GM23338 (cell line): ENCODE results near the gene GNAS. TPM values are rescaled to one million over a fixed set of nuclear protein-coding genes. Genes with fewer than 3 reads are reported as not detected.

ENCODE experiments used
- ATAC-seq: fragments of 200-7000 bp; cut with Tn5 transposase; 3 replicates; pipeline ENCODE4 v1.9.1; 2020
- DNase-seq: peaks from one replicate; pipeline ENCODE4 v3.0.0-alpha.2; 2015; ENCODE audit warnings: low spot score
- H2AFZ ChIP-seq: fragments of 200-600 bp; sonication (generic); 2 replicates; pipeline ENCODE4 v1.8.0; 2016; ENCODE audit warnings: antibody characterized with exemption, mild to moderate bottlenecking, moderate library complexity
- H3F3A ChIP-seq: fragments of 200-600 bp; sonication (generic); replicated peaks from 2 replicates; pipeline ENCODE4 v1.8.0; 2017; ENCODE audit warnings: antibody characterized with exemption, mixed run types, low read depth
- H3K27ac ChIP-seq: fragments of 200-600 bp; sonication (generic); 2 replicates; pipeline ENCODE4 v1.6.1; 2016; ENCODE audit warnings: low read depth
- H3K27me3 ChIP-seq: fragments of 200-600 bp; sonication (generic); 2 replicates; pipeline ENCODE4 v1.8.0; 2016; ENCODE audit warnings: mild to moderate bottlenecking, mixed run types, moderate library complexity; ENCODE audit not compliant: insufficient read depth
- H3K36me3 ChIP-seq: fragments of 200-600 bp; sonication (generic); 2 replicates; pipeline ENCODE4 v1.8.0; 2016; ENCODE audit warnings: mild to moderate bottlenecking; ENCODE audit not compliant: insufficient read depth
- H3K4me1 ChIP-seq: fragments of 200-600 bp; sonication (generic); 2 replicates; pipeline ENCODE4 v1.8.0; 2016; ENCODE audit warnings: mild to moderate bottlenecking, moderate library complexity; ENCODE audit not compliant: insufficient read depth
- H3K4me2 ChIP-seq: fragments of 200-600 bp; sonication (generic); 2 replicates; pipeline ENCODE4 v1.7.1; 2017; ENCODE audit warnings: mixed run types
- H3K4me3 ChIP-seq: fragments of 200-600 bp; sonication (generic); 2 replicates; pipeline ENCODE4 v1.6.1; 2016; ENCODE audit warnings: mixed run types
- H3K79me2 ChIP-seq: fragments of 200-600 bp; sonication (generic); replicated peaks from 2 replicates; pipeline ENCODE4 v1.8.0; 2017; ENCODE audit warnings: mild to moderate bottlenecking; ENCODE audit not compliant: insufficient read depth
- H3K9me2 ChIP-seq: fragments of 200-600 bp; sonication (generic); 2 replicates; pipeline ENCODE4 v1.8.0; 2017; ENCODE audit not compliant: insufficient read depth
- H4K20me1 ChIP-seq: fragments of 200-600 bp; sonication (generic); replicated peaks from 2 replicates; pipeline ENCODE4 v1.8.0; 2017; ENCODE audit warnings: mild to moderate bottlenecking; ENCODE audit not compliant: insufficient read depth
- H3K27ac Mint-ChIP-seq: 2 replicates; pipeline ENCODE4 v1.8.0; 2020; ENCODE audit warnings: inconsistent platforms, mild to moderate bottlenecking, moderate library complexity, mixed read lengths
- H3K27me3 Mint-ChIP-seq: 3 replicates; pipeline ENCODE4 v1.8.0; 2022; ENCODE audit warnings: low read depth, mild to moderate bottlenecking, moderate library complexity, mixed read lengths, inconsistent platforms; ENCODE audit not compliant: insufficient read depth, poor library complexity
- H3K36me3 Mint-ChIP-seq: 3 replicates; pipeline ENCODE4 v1.8.0; 2021; ENCODE audit warnings: low read depth, mild to moderate bottlenecking, inconsistent platforms, moderate library complexity, mixed read lengths
- H3K4me1 Mint-ChIP-seq: 3 replicates; pipeline ENCODE4 v1.8.0; 2020; ENCODE audit warnings: mild to moderate bottlenecking, inconsistent platforms, mixed read lengths
- H3K4me3 Mint-ChIP-seq: 3 replicates; pipeline ENCODE4 v1.8.0; 2021; ENCODE audit warnings: moderate library complexity, mild to moderate bottlenecking, inconsistent platforms, mixed read lengths
- H3K9me3 Mint-ChIP-seq: 3 replicates; pipeline ENCODE4 v1.8.0; 2020; ENCODE audit warnings: moderate library complexity, mild to moderate bottlenecking, inconsistent platforms, mixed read lengths
- CREB1 ChIP-seq: fragments of 250-450 bp; sonication (Bioruptor Pico); IDR thresholded peaks from 2 replicates; pipeline ENCODE4 v1.5.0; 2020; ENCODE audit warnings: low read depth, mild to moderate bottlenecking, moderate library complexity
- EZH2 ChIP-seq: fragments of 200-600 bp; sonication (generic); IDR thresholded peaks from one replicate; pipeline ENCODE4 v1.8.0; 2017; ENCODE audit warnings: antibody characterized with exemption, mild to moderate bottlenecking, low read depth; ENCODE audit not compliant: unreplicated experiment
- EZH2phosphoT487 ChIP-seq: fragments of 200-600 bp; sonication (generic); IDR thresholded peaks from one replicate; pipeline ENCODE4 v1.8.1; 2018; ENCODE audit warnings: antibody characterized with exemption; ENCODE audit not compliant: unreplicated experiment
- JUNB ChIP-seq: IDR thresholded peaks from one replicate; pipeline ENCODE4 v1.6.1; 2016; ENCODE audit warnings: antibody characterized with exemption; ENCODE audit not compliant: unreplicated experiment
- NANOG ChIP-seq: IDR thresholded peaks from 2 replicates; pipeline ENCODE4 v1.6.1; 2016; ENCODE audit warnings: antibody characterized with exemption, borderline replicate concordance
- POLR2AphosphoS5 ChIP-seq: IDR thresholded peaks from 2 replicates; pipeline ENCODE4 v1.6.1; 2016; ENCODE audit warnings: antibody characterized with exemption, low read depth
- STAT1 ChIP-seq: IDR thresholded peaks from one replicate; pipeline ENCODE4 v1.6.1; 2016; ENCODE audit warnings: antibody characterized with exemption; ENCODE audit not compliant: unreplicated experiment
- ZNF114 ChIP-seq: fragments of 250-450 bp; sonication (Bioruptor Pico); IDR thresholded peaks from 2 replicates; pipeline ENCODE4 v1.5.0; 2020; ENCODE audit warnings: mild to moderate bottlenecking, moderate library complexity
- ZNF331 ChIP-seq: fragments of 250-450 bp; sonication (Bioruptor Pico); IDR thresholded peaks from 2 replicates; pipeline ENCODE4 v1.5.0; 2020; ENCODE audit warnings: low read depth, mild to moderate bottlenecking, moderate library complexity
- polyA plus RNA-seq: library from polyadenylated mRNA; unstranded; fragments of >200 nt; fragmentation: Nextera tagmentation; extraction: Ambion mirVana; gene quantifications from 2 replicates; pipeline ENCODE4 v1.2.1, GENCODE V29; 2016
- total RNA-seq: library from RNA; depleted of rRNA; stranded (reverse); fragments of >200 nt; shearing (Covaris generic); gene quantifications from 2 replicates; pipeline ENCODE4 v1.2.3, GENCODE V29; 2014
- TF ChIP-seq, protein P1 (sequence below), 2 experiments: fragments of 200-600 bp in 1 of 2; sonication (generic) in 1 of 2; conservative IDR thresholded peaks; 2 replicates each; pipeline versions ENCODE4 v1.5.1 to v1.6.1; 2016 to 2017; ENCODE audit warnings: antibody characterized with exemption in 2 of 2, low read depth in 2 of 2, mild to moderate bottlenecking in 2 of 2, moderate library complexity in 1 of 2
- TF ChIP-seq, protein P2 (sequence below): IDR thresholded peaks from 2 replicates; pipeline ENCODE4 v1.6.1; 2016; ENCODE audit warnings: antibody characterized with exemption
- TF ChIP-seq, protein P3 (sequence below): IDR thresholded peaks from one replicate; pipeline ENCODE4 v1.6.1; 2018; ENCODE audit warnings: antibody characterized with exemption; ENCODE audit not compliant: unreplicated experiment
- TF ChIP-seq, protein P4 (sequence below): fragments of 250-450 bp; sonication (Bioruptor Pico); IDR thresholded peaks from 2 replicates; pipeline ENCODE4 v1.5.0; 2020; ENCODE audit warnings: mild to moderate bottlenecking, moderate library complexity

The GNAS gene
- total and polyA plus RNA-seq, 2 experiments from 2014 or later = 917 to 1,042 TPM

DNA sequence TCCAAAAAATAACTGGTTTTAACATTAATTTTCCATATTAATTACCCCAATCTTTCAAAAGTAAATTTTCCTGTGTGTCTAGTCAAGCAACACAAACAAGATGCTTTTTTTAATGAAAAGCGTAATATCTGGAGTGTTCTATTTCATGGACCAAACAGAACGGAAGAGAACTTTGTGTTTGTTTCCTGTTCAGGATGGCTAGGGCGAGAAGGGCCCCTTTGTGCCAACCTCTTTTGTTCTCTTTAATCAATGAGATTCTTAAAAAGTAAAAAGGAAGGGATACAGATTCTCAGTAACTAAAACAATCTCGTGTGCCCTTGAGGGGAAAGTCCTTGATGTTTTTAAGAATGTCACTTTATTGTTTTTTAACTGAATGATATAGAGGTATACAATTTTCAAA lies 55.7 kb downstream of the GNAS start:
- peaks cover 82% of the 10 kb centered on the region for H3K36me3 ChIP-seq
- DNase-seq (no peak), ATAC-seq (no peak)
- no peak overlapping the region for H3K4me2 ChIP-seq
- H4K20me1 ChIP-seq = peaks cover 26% of the 10 kb centered on the region
- H3K9me2 ChIP-seq = no peaks in the 10 kb centered on the region
- H3K4me1 Mint-ChIP-seq = peaks cover 4% of the 10 kb centered on the region; the same call in 2 of the 3 replicates
- H3K4me3 ChIP-seq = no peak overlapping the region
- H3K79me2 ChIP-seq = peaks cover 22% of the 10 kb centered on the region
- no peak overlapping the region for H3K4me3 Mint-ChIP-seq
- no peaks in the 10 kb centered on the region for H3K27me3 ChIP-seq
- H2AFZ ChIP-seq = no peak overlapping the region
- H3K4me1 ChIP-seq = no peaks in the 10 kb centered on the region
- H3K27me3 Mint-ChIP-seq = peaks cover 8% of the 10 kb centered on the region
- TF ChIP-seq, protein P1, sequence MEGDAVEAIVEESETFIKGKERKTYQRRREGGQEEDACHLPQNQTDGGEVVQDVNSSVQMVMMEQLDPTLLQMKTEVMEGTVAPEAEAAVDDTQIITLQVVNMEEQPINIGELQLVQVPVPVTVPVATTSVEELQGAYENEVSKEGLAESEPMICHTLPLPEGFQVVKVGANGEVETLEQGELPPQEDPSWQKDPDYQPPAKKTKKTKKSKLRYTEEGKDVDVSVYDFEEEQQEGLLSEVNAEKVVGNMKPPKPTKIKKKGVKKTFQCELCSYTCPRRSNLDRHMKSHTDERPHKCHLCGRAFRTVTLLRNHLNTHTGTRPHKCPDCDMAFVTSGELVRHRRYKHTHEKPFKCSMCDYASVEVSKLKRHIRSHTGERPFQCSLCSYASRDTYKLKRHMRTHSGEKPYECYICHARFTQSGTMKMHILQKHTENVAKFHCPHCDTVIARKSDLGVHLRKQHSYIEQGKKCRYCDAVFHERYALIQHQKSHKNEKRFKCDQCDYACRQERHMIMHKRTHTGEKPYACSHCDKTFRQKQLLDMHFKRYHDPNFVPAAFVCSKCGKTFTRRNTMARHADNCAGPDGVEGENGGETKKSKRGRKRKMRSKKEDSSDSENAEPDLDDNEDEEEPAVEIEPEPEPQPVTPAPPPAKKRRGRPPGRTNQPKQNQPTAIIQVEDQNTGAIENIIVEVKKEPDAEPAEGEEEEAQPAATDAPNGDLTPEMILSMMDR (conservative IDR thresholded peaks at IDR 0.05; ENCODE audit: low read depth in 2 of 2) = no peak
- TF ChIP-seq STAT1 (no peak), ZNF114 (CRISPR knock-in tag) (no peak), EZH2 (no peak), CREB1 (no peak), EZH2phosphoT487 (no peak), POLR2AphosphoS5 (no peak), JUNB (no peak), NANOG (no peak), ZNF331 (CRISPR knock-in tag) (no peak)
- TF ChIP-seq, protein P2, sequence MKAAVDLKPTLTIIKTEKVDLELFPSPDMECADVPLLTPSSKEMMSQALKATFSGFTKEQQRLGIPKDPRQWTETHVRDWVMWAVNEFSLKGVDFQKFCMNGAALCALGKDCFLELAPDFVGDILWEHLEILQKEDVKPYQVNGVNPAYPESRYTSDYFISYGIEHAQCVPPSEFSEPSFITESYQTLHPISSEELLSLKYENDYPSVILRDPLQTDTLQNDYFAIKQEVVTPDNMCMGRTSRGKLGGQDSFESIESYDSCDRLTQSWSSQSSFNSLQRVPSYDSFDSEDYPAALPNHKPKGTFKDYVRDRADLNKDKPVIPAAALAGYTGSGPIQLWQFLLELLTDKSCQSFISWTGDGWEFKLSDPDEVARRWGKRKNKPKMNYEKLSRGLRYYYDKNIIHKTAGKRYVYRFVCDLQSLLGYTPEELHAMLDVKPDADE = no peak
- TF ChIP-seq, protein P3, sequence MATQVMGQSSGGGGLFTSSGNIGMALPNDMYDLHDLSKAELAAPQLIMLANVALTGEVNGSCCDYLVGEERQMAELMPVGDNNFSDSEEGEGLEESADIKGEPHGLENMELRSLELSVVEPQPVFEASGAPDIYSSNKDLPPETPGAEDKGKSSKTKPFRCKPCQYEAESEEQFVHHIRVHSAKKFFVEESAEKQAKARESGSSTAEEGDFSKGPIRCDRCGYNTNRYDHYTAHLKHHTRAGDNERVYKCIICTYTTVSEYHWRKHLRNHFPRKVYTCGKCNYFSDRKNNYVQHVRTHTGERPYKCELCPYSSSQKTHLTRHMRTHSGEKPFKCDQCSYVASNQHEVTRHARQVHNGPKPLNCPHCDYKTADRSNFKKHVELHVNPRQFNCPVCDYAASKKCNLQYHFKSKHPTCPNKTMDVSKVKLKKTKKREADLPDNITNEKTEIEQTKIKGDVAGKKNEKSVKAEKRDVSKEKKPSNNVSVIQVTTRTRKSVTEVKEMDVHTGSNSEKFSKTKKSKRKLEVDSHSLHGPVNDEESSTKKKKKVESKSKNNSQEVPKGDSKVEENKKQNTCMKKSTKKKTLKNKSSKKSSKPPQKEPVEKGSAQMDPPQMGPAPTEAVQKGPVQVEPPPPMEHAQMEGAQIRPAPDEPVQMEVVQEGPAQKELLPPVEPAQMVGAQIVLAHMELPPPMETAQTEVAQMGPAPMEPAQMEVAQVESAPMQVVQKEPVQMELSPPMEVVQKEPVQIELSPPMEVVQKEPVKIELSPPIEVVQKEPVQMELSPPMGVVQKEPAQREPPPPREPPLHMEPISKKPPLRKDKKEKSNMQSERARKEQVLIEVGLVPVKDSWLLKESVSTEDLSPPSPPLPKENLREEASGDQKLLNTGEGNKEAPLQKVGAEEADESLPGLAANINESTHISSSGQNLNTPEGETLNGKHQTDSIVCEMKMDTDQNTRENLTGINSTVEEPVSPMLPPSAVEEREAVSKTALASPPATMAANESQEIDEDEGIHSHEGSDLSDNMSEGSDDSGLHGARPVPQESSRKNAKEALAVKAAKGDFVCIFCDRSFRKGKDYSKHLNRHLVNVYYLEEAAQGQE = no peak
- TF ChIP-seq, protein P4, sequence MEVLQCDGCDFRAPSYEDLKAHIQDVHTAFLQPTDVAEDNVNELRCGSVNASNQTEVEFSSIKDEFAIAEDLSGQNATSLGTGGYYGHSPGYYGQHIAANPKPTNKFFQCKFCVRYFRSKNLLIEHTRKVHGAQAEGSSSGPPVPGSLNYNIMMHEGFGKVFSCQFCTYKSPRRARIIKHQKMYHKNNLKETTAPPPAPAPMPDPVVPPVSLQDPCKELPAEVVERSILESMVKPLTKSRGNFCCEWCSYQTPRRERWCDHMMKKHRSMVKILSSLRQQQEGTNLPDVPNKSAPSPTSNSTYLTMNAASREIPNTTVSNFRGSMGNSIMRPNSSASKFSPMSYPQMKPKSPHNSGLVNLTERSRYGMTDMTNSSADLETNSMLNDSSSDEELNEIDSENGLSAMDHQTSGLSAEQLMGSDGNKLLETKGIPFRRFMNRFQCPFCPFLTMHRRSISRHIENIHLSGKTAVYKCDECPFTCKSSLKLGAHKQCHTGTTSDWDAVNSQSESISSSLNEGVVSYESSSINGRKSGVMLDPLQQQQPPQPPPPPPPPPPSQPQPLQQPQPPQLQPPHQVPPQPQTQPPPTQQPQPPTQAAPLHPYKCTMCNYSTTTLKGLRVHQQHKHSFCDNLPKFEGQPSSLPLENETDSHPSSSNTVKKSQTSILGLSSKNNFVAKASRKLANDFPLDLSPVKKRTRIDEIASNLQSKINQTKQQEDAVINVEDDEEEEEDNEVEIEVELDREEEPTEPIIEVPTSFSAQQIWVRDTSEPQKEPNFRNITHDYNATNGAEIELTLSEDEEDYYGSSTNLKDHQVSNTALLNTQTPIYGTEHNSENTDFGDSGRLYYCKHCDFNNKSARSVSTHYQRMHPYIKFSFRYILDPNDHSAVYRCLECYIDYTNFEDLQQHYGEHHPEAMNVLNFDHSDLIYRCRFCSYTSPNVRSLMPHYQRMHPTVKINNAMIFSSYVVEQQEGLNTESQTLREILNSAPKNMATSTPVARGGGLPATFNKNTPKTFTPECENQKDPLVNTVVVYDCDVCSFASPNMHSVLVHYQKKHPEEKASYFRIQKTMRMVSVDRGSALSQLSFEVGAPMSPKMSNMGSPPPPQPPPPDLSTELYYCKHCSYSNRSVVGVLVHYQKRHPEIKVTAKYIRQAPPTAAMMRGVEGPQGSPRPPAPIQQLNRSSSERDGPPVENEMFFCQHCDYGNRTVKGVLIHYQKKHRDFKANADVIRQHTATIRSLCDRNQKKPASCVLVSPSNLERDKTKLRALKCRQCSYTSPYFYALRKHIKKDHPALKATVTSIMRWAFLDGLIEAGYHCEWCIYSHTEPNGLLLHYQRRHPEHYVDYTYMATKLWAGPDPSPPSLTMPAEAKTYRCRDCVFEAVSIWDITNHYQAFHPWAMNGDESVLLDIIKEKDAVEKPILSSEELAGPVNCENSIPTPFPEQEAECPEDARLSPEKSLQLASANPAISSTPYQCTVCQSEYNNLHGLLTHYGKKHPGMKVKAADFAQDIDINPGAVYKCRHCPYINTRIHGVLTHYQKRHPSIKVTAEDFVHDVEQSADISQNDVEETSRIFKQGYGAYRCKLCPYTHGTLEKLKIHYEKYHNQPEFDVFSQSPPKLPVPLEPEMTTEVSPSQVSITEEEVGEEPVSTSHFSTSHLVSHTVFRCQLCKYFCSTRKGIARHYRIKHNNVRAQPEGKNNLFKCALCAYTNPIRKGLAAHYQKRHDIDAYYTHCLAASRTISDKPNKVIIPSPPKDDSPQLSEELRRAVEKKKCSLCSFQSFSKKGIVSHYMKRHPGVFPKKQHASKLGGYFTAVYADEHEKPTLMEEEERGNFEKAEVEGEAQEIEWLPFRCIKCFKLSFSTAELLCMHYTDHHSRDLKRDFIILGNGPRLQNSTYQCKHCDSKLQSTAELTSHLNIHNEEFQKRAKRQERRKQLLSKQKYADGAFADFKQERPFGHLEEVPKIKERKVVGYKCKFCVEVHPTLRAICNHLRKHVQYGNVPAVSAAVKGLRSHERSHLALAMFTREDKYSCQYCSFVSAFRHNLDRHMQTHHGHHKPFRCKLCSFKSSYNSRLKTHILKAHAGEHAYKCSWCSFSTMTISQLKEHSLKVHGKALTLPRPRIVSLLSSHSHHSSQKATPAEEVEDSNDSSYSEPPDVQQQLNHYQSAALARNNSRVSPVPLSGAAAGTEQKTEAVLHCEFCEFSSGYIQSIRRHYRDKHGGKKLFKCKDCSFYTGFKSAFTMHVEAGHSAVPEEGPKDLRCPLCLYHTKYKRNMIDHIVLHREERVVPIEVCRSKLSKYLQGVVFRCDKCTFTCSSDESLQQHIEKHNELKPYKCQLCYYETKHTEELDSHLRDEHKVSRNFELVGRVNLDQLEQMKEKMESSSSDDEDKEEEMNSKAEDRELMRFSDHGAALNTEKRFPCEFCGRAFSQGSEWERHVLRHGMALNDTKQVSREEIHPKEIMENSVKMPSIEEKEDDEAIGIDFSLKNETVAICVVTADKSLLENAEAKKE (CRISPR knock-in tag) = no peak
- peak overlapping the region; percentile 21 for H3K27ac ChIP-seq
- peaks cover 35% of the 10 kb centered on the region for H3F3A ChIP-seq
- H3K27ac Mint-ChIP-seq = no peak overlapping the region
- no peaks in the 10 kb centered on the region for H3K9me3 Mint-ChIP-seq
- H3K36me3 Mint-ChIP-seq = peaks cover 93% of the 10 kb centered on the region
